HG03135 (cell line): Measurements from ENCODE around the gene MB.

ENCODE experiments used
- ATAC-seq: cut with Tn5 transposase; IDR thresholded peaks from one replicate; pipeline ENCODE4 v1.9.1; 2021; ENCODE audit warnings: mild to moderate bottlenecking, moderate library complexity; ENCODE audit not compliant: unreplicated experiment

Gene MB

GRCh38 chr22:35578836-35579575 lies 38.1 kb downstream of the MB start:
- ATAC-seq, result no peak

GRCh38 chr22:35577799-35578659 lies 39.1 kb downstream of the MB start:
- no peak for ATAC-seq

- no peak for ATAC-seq
Observed at GRCh38 chr22:35576671-35577070, 40.5 kb downstream of the MB start.

GRCh38 chr22:35575116-35575748 lies 41.9 kb downstream of the MB start:
- no peak for ATAC-seq

GRCh38 chr22:35572556-35572955 lies 44.6 kb downstream of the MB start:
- ATAC-seq, result no peak

GRCh38 chr22:35570686-35571194 lies 46.4 kb downstream of the MB start:
- ATAC-seq, result no peak

GRCh38 chr22:35569916-35570315 lies 47.2 kb downstream of the MB start:
- no peak for ATAC-seq

- no peak for ATAC-seq
Observed at GRCh38 chr22:35568751-35569739, 48.1 kb downstream of the MB start.

GRCh38 chr22:35567351-35568141 lies 49.6 kb downstream of the MB start:
- ATAC-seq, result no peak

GRCh38 chr22:35564975-35565867 lies 51.9 kb downstream of the MB start:
- no peak for ATAC-seq

GRCh38 chr22:35563211-35563610 lies 53.9 kb downstream of the MB start:
- ATAC-seq, result no peak

- no peak for ATAC-seq
Observed at GRCh38 chr22:35561796-35562526, 55.2 kb downstream of the MB start.

- no peak for ATAC-seq
Observed at GRCh38 chr22:35560824-35561223, 56.3 kb downstream of the MB start.

- ATAC-seq, result no peak
Observed at GRCh38 chr22:35560366-35560765, 56.8 kb downstream of the MB start.

- no peak for ATAC-seq
Observed at GRCh38 chr22:35559354-35560005, 57.6 kb downstream of the MB start.

GRCh38 chr22:35558719-35559118 lies 58.4 kb downstream of the MB start:
- no peak for ATAC-seq

- no peak for ATAC-seq
Observed at GRCh38 chr22:35558031-35558430, 59.1 kb downstream of the MB start.
